GM12878 (cell line): ENCODE results near the gene THAP11. TPM values are rescaled to one million over a fixed set of nuclear protein-coding genes. Genes with fewer than 3 reads are reported as not detected.

Experiments used
- ATAC-seq: fragments of 200-7000 bp; cut with Tn5 transposase; 3 replicates; pipeline ENCODE4 v1.9.1; 2020; ENCODE audit warnings: mild to moderate bottlenecking, moderate library complexity
- BruUV-seq: library from RNA; stranded (reverse); fragments of 400-500 nt; replicated peaks from 2 replicates; lab custom pipeline; 2021; lab: Mats Ljungman, UMichigan
- CTCF ChIA-PET: fragments of 300-600 bp; sonication (Branson Sonifier 250); formaldehyde crosslinking; extraction: SDS; loops from one replicate; lab custom pipeline; 2021; ENCODE audit warnings: inconsistent platforms; lab: Yijun Ruan, JAX
- POLR2A ChIA-PET: fragments of 350-600 bp; formaldehyde crosslinking; extraction: SDS; loops from one replicate; lab custom pipeline; 2021; ENCODE audit warnings: inconsistent platforms; lab: Charles Lee
- RAD21 ChIA-PET: fragments of 300-600 bp; sonication (Branson Sonifier 250); formaldehyde crosslinking; loops from one replicate; lab custom pipeline; 2023; ENCODE audit warnings: antibody characterized with exemption; ENCODE audit not compliant: unreplicated experiment; lab: Charles Lee
- SMC1A ChIA-PET: fragments of 300-600 bp; sonication (Branson Sonifier 250); formaldehyde crosslinking; loops from one replicate; lab custom pipeline; 2023; ENCODE audit not compliant: unreplicated experiment, uncharacterized antibody; lab: Charles Lee
- DNase-seq: peaks from one replicate; pipeline ENCODE4 v3.0.0-alpha.2; 2011; ENCODE audit warnings: low read depth, low spot score
- FAIRE-seq: peaks from 3 replicates; lab custom pipeline; 2011; peaks lifted over from hg19 to GRCh38; lab: Jason Lieb, UNC
- H2AFZ ChIP-seq: 2 replicates; pipeline ENCODE4 v1.6.0; 2011; ENCODE audit warnings: low read depth, low read length, control low read depth; ENCODE audit not compliant: control insufficient read depth
- H3K27ac ChIP-seq: 2 replicates; pipeline ENCODE4 v1.5.1; 2011; ENCODE audit warnings: control low read depth; ENCODE audit not compliant: control insufficient read depth, insufficient read depth
- H3K27me3 ChIP-seq, 2 experiments: replicated peaks in 1 of 2; 2 replicates each; pipeline versions ENCODE4 v1.6.0 to v1.6.1; 2011; ENCODE audit warnings: low read length in 1 of 2; ENCODE audit not compliant: control insufficient read depth in 2 of 2, insufficient read depth in 2 of 2
- H3K36me3 ChIP-seq, 2 experiments: 2 replicates each; pipeline ENCODE4 v1.5.1; 2011; ENCODE audit warnings: low read length in 1 of 2; ENCODE audit not compliant: control insufficient read depth in 2 of 2, insufficient read depth in 2 of 2
- H3K4me1 ChIP-seq: 2 replicates; pipeline ENCODE4 v1.6.1; 2011; ENCODE audit warnings: mild to moderate bottlenecking, low read length, moderate library complexity, mixed read lengths; ENCODE audit not compliant: control insufficient read depth, insufficient read depth
- H3K4me2 ChIP-seq: 2 replicates; pipeline ENCODE4 v1.6.0; 2011; ENCODE audit warnings: control low read depth; ENCODE audit not compliant: control insufficient read depth, insufficient read depth
- H3K4me3 ChIP-seq: fragments of 200-600 bp; sonication (generic); 2 replicates; pipeline ENCODE4 v1.5.1; 2016
- H3K79me2 ChIP-seq: 2 replicates; pipeline ENCODE4 v1.6.0; 2011; ENCODE audit warnings: low read length; ENCODE audit not compliant: control insufficient read depth, insufficient read depth
- H3K9ac ChIP-seq: 2 replicates; pipeline ENCODE4 v1.8.0; 2011; ENCODE audit warnings: low read length, control low read depth, mixed read lengths; ENCODE audit not compliant: control insufficient read depth, insufficient read depth
- H3K9me3 ChIP-seq: replicated peaks from 3 replicates; pipeline ENCODE4 v1.5.1; 2011; ENCODE audit warnings: mild to moderate bottlenecking, low read length; ENCODE audit not compliant: control insufficient read depth, insufficient read depth
- H4K20me1 ChIP-seq: 2 replicates; pipeline ENCODE4 v1.6.0; 2011; ENCODE audit not compliant: control insufficient read depth, insufficient read depth
- ATF7 ChIP-seq: fragments of 450-650 bp; IDR thresholded peaks from 2 replicates; pipeline ENCODE4 v1.6.1; 2016; ENCODE audit warnings: low read depth, mild to moderate bottlenecking
- KAT2A ChIP-seq: conservative IDR thresholded peaks from 2 replicates; pipeline ENCODE4 v1.6.1; 2011; ENCODE audit warnings: low read depth, low read length; ENCODE audit not compliant: control insufficient read depth
- RAD51 ChIP-seq: fragments of 450-650 bp; IDR thresholded peaks from 2 replicates; pipeline ENCODE4 v1.6.1; 2016; ENCODE audit warnings: moderate library complexity, mild to moderate bottlenecking, inconsistent platforms
- WGBS: methylation state at CpG from one replicate; pipeline ENCODE4 v1.1.6; 2016; ENCODE audit warnings: low lambda C conversion rate; ENCODE audit not compliant: insufficient replicate concordance, insufficient coverage; ENCODE audit errors: missing lambda C conversion rate; 5-methylcytosine and 5-hydroxymethylcytosine counted together
- in situ Hi-C: fragments of 300-500 bp; cut with MboI; formaldehyde crosslinking; loops from 9 replicates; pipeline ENCODE4 v1.14.3; 2018; ENCODE audit warnings: mixed read lengths
- intact Hi-C: fragments of 100-400 bp; cut with micrococcal nuclease; formaldehyde crosslinking; loops from one replicate; pipeline ENCODE4 v1.14.2; 2022; ENCODE audit not compliant: unreplicated experiment
- polyA plus RNA-seq, 11 experiments: library from polyadenylated mRNA; depleted of rRNA in 4 of 11; unstranded in 6 of 11; stranded (reverse) in 5 of 11; fragments of >200 nt; fragmentation: Nextera tagmentation in 4 of 11; fragmentation: Illumina TruSeq in 1 of 11; extraction: Ambion mirVana in 4 of 11; extraction: Trizol in 1 of 11; gene quantifications; 1 replicate in 1 of 11; 2 replicates in 10 of 11; pipeline versions ENCODE4 v1.2.1 to v1.2.3, GENCODE V29; 2011 to 2016; ENCODE audit warnings: inconsistent platforms in 2 of 11, missing spikeins in 2 of 11, low read depth in 1 of 11
- total RNA-seq, 4 experiments: library from RNA; depleted of rRNA in 3 of 4; stranded (reverse); fragments of >200 nt in 3 of 4; fragmentation: Illumina TruSeq in 1 of 4; extraction: Trizol in 1 of 4; gene quantifications; 2 replicates each; pipeline versions ENCODE4 v1.2.1 to v1.2.3, GENCODE V29; 2013 to 2021
- TF ChIP-seq, protein P1 (sequence below): IDR thresholded peaks from 2 replicates; pipeline ENCODE4 v1.6.1; 2012; ENCODE audit warnings: improper control_type of control experiment, low read depth, low read length; ENCODE audit not compliant: insufficient replicate concordance

The THAP11 gene
- total and polyA plus RNA-seq, 10 of the 15 experiments (the other 5 are each of a cell fraction or from before 2014, with no cell fraction given), result 2.5 to 36.7 (median 21.4) TPM

DNA sequence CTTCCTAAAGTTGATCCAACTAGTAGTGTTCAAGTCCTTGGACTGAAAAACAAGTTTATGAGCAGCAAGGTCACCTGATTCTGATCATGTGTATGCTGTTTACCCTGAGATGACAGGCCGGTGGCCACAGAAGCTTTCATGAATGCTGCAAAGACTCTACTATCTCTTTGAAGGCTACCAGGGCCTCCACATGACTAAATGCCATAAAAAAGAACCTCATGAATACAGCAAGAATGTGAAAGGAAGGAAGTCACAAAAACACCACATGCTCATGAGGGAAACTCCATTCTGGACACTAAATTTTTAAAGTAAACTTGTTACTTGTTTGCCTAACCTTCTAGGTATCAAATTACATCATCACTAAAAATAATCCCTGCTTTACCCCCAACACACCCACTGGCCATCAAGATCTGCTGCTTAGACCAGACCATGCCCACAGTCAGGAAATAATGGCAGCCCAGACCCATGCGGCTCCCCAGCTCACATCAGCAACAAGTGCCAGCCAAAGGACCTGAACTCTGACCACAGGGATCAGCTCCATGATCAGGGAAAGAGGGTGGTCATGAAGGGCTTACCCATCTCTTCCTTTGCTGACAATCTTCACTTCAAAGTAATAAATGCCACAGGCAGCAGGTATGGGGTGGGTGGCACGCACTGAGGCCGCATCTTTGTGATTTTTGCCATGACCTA is 37.1 kb upstream of the THAP11 start:
- no peaks in the 10 kb centered on the region; the same call in 1 of the 2 replicates for H4K20me1 ChIP-seq
- ChIA-PET RAD21 (interaction anchor here (3.2 kb wide), 1 partner anchor 86 kb away, joined by 12 read pairs; the partner anchor contains the start of gene GFOD2), SMC1A (no interaction called here), CTCF (interaction anchor here (1.0 to 1.6 kb wide), 2 partner anchors 88 to 284 kb away, joined by 3 to 7 read pairs; no protein-coding TSS in a partner anchor), POLR2A (interaction anchor here (0.6 to 1.1 kb wide), 4 partner anchors 8 to 43 kb away, joined by 3 to 6 read pairs (median 3); no protein-coding TSS in a partner anchor)
- DNase-seq (no peak), FAIRE-seq (no peak), ATAC-seq (no peak)
- H3K9ac ChIP-seq, result peak overlapping the region; percentile 86
- peak overlapping the region; percentile 75; the same call in 1 of the 2 replicates for H3K27ac ChIP-seq
- in situ Hi-C loops (no loop called here), intact Hi-C loops (no loop called here)
- H3K4me1 ChIP-seq, result peaks cover 29% of the 10 kb centered on the region
- H2AFZ ChIP-seq, result no peak overlapping the region
- 18% methylated on average over 4 of the region's 4 CpGs for WGBS
- TF ChIP-seq, protein P1, sequence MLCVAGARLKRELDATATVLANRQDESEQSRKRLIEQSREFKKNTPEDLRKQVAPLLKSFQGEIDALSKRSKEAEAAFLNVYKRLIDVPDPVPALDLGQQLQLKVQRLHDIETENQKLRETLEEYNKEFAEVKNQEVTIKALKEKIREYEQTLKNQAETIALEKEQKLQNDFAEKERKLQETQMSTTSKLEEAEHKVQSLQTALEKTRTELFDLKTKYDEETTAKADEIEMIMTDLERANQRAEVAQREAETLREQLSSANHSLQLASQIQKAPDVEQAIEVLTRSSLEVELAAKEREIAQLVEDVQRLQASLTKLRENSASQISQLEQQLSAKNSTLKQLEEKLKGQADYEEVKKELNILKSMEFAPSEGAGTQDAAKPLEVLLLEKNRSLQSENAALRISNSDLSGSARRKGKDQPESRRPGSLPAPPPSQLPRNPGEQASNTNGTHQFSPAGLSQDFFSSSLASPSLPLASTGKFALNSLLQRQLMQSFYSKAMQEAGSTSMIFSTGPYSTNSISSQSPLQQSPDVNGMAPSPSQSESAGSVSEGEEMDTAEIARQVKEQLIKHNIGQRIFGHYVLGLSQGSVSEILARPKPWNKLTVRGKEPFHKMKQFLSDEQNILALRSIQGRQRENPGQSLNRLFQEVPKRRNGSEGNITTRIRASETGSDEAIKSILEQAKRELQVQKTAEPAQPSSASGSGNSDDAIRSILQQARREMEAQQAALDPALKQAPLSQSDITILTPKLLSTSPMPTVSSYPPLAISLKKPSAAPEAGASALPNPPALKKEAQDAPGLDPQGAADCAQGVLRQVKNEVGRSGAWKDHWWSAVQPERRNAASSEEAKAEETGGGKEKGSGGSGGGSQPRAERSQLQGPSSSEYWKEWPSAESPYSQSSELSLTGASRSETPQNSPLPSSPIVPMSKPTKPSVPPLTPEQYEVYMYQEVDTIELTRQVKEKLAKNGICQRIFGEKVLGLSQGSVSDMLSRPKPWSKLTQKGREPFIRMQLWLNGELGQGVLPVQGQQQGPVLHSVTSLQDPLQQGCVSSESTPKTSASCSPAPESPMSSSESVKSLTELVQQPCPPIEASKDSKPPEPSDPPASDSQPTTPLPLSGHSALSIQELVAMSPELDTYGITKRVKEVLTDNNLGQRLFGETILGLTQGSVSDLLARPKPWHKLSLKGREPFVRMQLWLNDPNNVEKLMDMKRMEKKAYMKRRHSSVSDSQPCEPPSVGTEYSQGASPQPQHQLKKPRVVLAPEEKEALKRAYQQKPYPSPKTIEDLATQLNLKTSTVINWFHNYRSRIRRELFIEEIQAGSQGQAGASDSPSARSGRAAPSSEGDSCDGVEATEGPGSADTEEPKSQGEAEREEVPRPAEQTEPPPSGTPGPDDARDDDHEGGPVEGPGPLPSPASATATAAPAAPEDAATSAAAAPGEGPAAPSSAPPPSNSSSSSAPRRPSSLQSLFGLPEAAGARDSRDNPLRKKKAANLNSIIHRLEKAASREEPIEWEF, result no peak
- TF ChIP-seq ATF7 (peak; percentile 65), RAD51 (peak; percentile 79), KAT2A (no peak)
- no peaks in the 10 kb centered on the region for H3K27me3 ChIP-seq
- H3K36me3 ChIP-seq, result peaks cover 1 to 2% of the 10 kb centered on the region in 2 experiments; a peak in 1 of 4 replicates
- H3K4me2 ChIP-seq, result peak overlapping the region; percentile 77
- TSS peak; percentile 66 for BruUV-seq
- no peaks in the 10 kb centered on the region for H3K9me3 ChIP-seq
- H3K79me2 ChIP-seq, result peaks cover 55% of the 10 kb centered on the region
- peak overlapping the region; percentile 94 for H3K4me3 ChIP-seq
